Right cardiac atrium (tissue), 5 donors: ENCODE data around the gene UFD1. TPM values are rescaled to one million over a fixed set of nuclear protein-coding genes. Genes with fewer than 3 reads are reported as not detected.

ENCODE experiments used
- ATAC-seq, 2 donors: fragments of 200-7000 bp; cut with Tn5 transposase; one replicate each; pipeline versions ENCODE4 v1.8.0 to v1.9.1; 2020; ENCODE audit warnings: moderate library complexity in 2 of 2, mild to moderate bottlenecking in 1 of 2
- DNase-seq, 3 donors: peaks; one replicate each; pipeline ENCODE4 v3.0.0-alpha.2; 2020
- H3K27ac ChIP-seq: one replicate; pipeline ENCODE4 v1.5.1; 2013; ENCODE audit warnings: mild to moderate bottlenecking, low read length, control low read depth, moderate library complexity
- H3K27me3 ChIP-seq: one replicate; pipeline ENCODE4 v1.6.1; 2013; ENCODE audit not compliant: control insufficient read depth, insufficient read depth
- H3K4me1 ChIP-seq: one replicate; pipeline ENCODE4 v1.6.1; 2013; ENCODE audit warnings: low read length; ENCODE audit not compliant: control insufficient read depth, insufficient read depth
- H3K4me3 ChIP-seq: one replicate; pipeline ENCODE4 v1.5.1; 2013; ENCODE audit warnings: low read length, control low read depth
- H3K9me3 ChIP-seq: one replicate; pipeline ENCODE4 v1.6.1; 2013; ENCODE audit warnings: low read length; ENCODE audit not compliant: control insufficient read depth
- WGBS: extraction: QIAGEN DNeasy Blood & Tissue Kit; methylation state at CpG from one replicate; pipeline ENCODE4 v1.1.7; 2013; 5-methylcytosine and 5-hydroxymethylcytosine counted together
- intact Hi-C, 4 donors: fragments of 100-400 bp; cut with DNase I; formaldehyde crosslinking; loops; one replicate each; pipeline versions ENCODE4 v1.11.0 to v1.14.0; 2022 to 2023
- polyA plus RNA-seq: library from polyadenylated mRNA; stranded (reverse); fragments of 200-250 nt; gene quantifications from one replicate; pipeline ENCODE4 v1.2.3, GENCODE V29; 2013
- total RNA-seq, 4 donors: library from RNA; stranded (reverse); fragmentation: NEBNext Ultra II Directional; extraction: Animal tissue kit (Norgen Biotek cat#: 25700); gene quantifications; one replicate each; pipeline ENCODE4 v1.2.1, GENCODE V29; 2021
- donor health status: healthy with polysubstance abuse.
- donor health status: DM: no; HTN: yes; CAD: no.
- donor health status: DM: no; HTN: no; CAD: no.
- donor health status: DM: no; HTN: yes; CAD: no; lungs with severe emphysema.
- donor health status: DM: yes; HTN: yes; CAD: no.

UFD1 gene
- total and polyA plus RNA-seq, 5 donors: 34.7 to 58.1 (median 44.3) TPM

- H3K4me3 ChIP-seq: no peak overlapping the region
- H3K4me1 ChIP-seq: no peaks in the 10 kb centered on the region
- no peak overlapping the region for H3K27ac ChIP-seq
- H3K9me3 ChIP-seq: no peaks in the 10 kb centered on the region
- no peaks in the 10 kb centered on the region for H3K27me3 ChIP-seq
- WGBS: 96% methylated on average over 8 of the region's 8 CpGs
- ATAC-seq (no peak), DNase-seq (no peak)
- intact Hi-C loops: loop anchor here in 3 of 4 donors (5.0 to 10.0 kb wide), 3 partner anchors 101 to 141 kb away; no protein-coding TSS in a partner anchor
Measured at GRCh38 chr22:19494001-19494560, 15.1 kb upstream of the UFD1 start.

- ATAC-seq (no peak), DNase-seq (no peak)
- Histone ChIP-seq H3K27me3 (no peaks in the 10 kb centered on the region), H3K9me3 (no peaks in the 10 kb centered on the region), H3K27ac (no peak overlapping the region), H3K4me1 (no peaks in the 10 kb centered on the region), H3K4me3 (no peak overlapping the region)
- intact Hi-C loops: loop anchor here in 3 of 4 donors (5.0 to 10.0 kb wide), 3 partner anchors 102 to 142 kb away; no protein-coding TSS in a partner anchor
- 91% methylated on average over 6 of the region's 6 CpGs for WGBS
Measured at GRCh38 chr22:19492504-19493174, 13.6 kb upstream of the UFD1 start.

- intact Hi-C loops: loop anchor here in 3 of 4 donors (5.0 to 10.0 kb wide), 3 partner anchors 104 to 144 kb away; no protein-coding TSS in a partner anchor
- Histone ChIP-seq H3K27ac (no peak overlapping the region), H3K9me3 (no peaks in the 10 kb centered on the region), H3K27me3 (no peaks in the 10 kb centered on the region), H3K4me3 (no peak overlapping the region), H3K4me1 (no peaks in the 10 kb centered on the region)
- DNase-seq (no peak), ATAC-seq (no peak)
- 94% methylated on average over 5 of the region's 5 CpGs for WGBS
Measured at GRCh38 chr22:19490628-19491230, 11.7 kb upstream of the UFD1 start.

- intact Hi-C loops: no loop called here
- no peak overlapping the region for H3K27ac ChIP-seq
- ATAC-seq: peak; percentile 28 to 65
- 84% methylated on average over 7 of the region's 7 CpGs for WGBS
- H3K9me3 ChIP-seq: no peaks in the 10 kb centered on the region
- no peaks in the 10 kb centered on the region for H3K27me3 ChIP-seq
- H3K4me1 ChIP-seq: no peaks in the 10 kb centered on the region
- DNase-seq: no peak
- no peak overlapping the region for H3K4me3 ChIP-seq
Measured at GRCh38 chr22:19488884-19489843, 10.2 kb upstream of the UFD1 start.

GRCh38 chr22:19488285-19488684 is 9.3 kb upstream of the UFD1 start:
- no peaks in the 10 kb centered on the region for H3K4me1 ChIP-seq
- no peak overlapping the region for H3K4me3 ChIP-seq
- intact Hi-C loops: no loop called here
- H3K27me3 ChIP-seq: no peaks in the 10 kb centered on the region
- H3K27ac ChIP-seq: no peak overlapping the region
- no peaks in the 10 kb centered on the region for H3K9me3 ChIP-seq
- DNase-seq: no peak
- 96% methylated on average over 2 of the region's 2 CpGs for WGBS
- ATAC-seq: no peak

- intact Hi-C loops: no loop called here
- no peak for ATAC-seq
- DNase-seq: no peak
- H3K27me3 ChIP-seq: no peaks in the 10 kb centered on the region
- H3K27ac ChIP-seq: no peak overlapping the region
- 73% methylated on average over 8 of the region's 8 CpGs for WGBS
- H3K4me1 ChIP-seq: no peaks in the 10 kb centered on the region
- H3K4me3 ChIP-seq: no peak overlapping the region
- H3K9me3 ChIP-seq: no peaks in the 10 kb centered on the region
Measured at GRCh38 chr22:19483481-19484244, 4.7 kb upstream of the UFD1 start.

- no peak overlapping the region for H3K4me3 ChIP-seq
- 92% methylated on average over 9 of the region's 9 CpGs for WGBS
- H3K27me3 ChIP-seq: no peaks in the 10 kb centered on the region
- intact Hi-C loops: no loop called here
- no peak overlapping the region for H3K27ac ChIP-seq
- DNase-seq (no peak), ATAC-seq (no peak)
- no peaks in the 10 kb centered on the region for H3K9me3 ChIP-seq
- H3K4me1 ChIP-seq: no peaks in the 10 kb centered on the region
Measured at GRCh38 chr22:19482297-19482696, 3.3 kb upstream of the UFD1 start.

- no peak overlapping the region for H3K27ac ChIP-seq
- ATAC-seq (no peak), DNase-seq (no peak)
- 73% methylated on average over 10 of the region's 10 CpGs for WGBS
- no peaks in the 10 kb centered on the region for H3K4me1 ChIP-seq
- H3K4me3 ChIP-seq: no peak overlapping the region
- H3K9me3 ChIP-seq: no peaks in the 10 kb centered on the region
- no peaks in the 10 kb centered on the region for H3K27me3 ChIP-seq
- intact Hi-C loops: no loop called here
Measured at GRCh38 chr22:19480789-19481188, 1.8 kb upstream of the UFD1 start.

- H3K4me3 ChIP-seq: peak overlapping the region; percentile 2
- H3K9me3 ChIP-seq: no peaks in the 10 kb centered on the region
- ATAC-seq (no peak), DNase-seq (no peak)
- intact Hi-C loops: no loop called here
- 1% methylated on average over 15 of the region's 15 CpGs for WGBS
- no peak overlapping the region for H3K27ac ChIP-seq
- H3K27me3 ChIP-seq: no peaks in the 10 kb centered on the region
- H3K4me1 ChIP-seq: no peaks in the 10 kb centered on the region
Measured at GRCh38 chr22:19480173-19480568, 1.2 kb upstream of the UFD1 start.
